Central memory CD4-positive, alpha-beta T cell (primary cell): ENCODE data around the gene KCNJ4.

Source experiments
- DNase-seq: peaks from one replicate; pipeline ENCODE4 v3.0.0; 2022

The KCNJ4 gene

GRCh38 chr22:38429499-38430068 is 25.4 kb downstream of the KCNJ4 start:
- no peak for DNase-seq

- no peak for DNase-seq
Measured at GRCh38 chr22:38428714-38429113, 26.3 kb downstream of the KCNJ4 start.

- no peak for DNase-seq
Measured at GRCh38 chr22:38427940-38428339, 27.1 kb downstream of the KCNJ4 start.

- no peak for DNase-seq
Measured at GRCh38 chr22:38427465-38427864, 27.5 kb downstream of the KCNJ4 start.

GRCh38 chr22:38426628-38427027 is 28.4 kb downstream of the KCNJ4 start:
- DNase-seq = no peak

GRCh38 chr22:38424525-38425080 is 30.4 kb downstream of the KCNJ4 start:
- no peak for DNase-seq

- no peak for DNase-seq
Measured at GRCh38 chr22:38423512-38424503, 31.2 kb downstream of the KCNJ4 start.

GRCh38 chr22:38422611-38423511 is 32.1 kb downstream of the KCNJ4 start:
- DNase-seq = no peak

- DNase-seq = no peak
Measured at GRCh38 chr22:38420734-38421133, 34.3 kb downstream of the KCNJ4 start.

GRCh38 chr22:38419858-38420160 is 35.2 kb downstream of the KCNJ4 start:
- DNase-seq = no peak

- DNase-seq = no peak
Measured at GRCh38 chr22:38419121-38419857, 35.7 kb downstream of the KCNJ4 start.

GRCh38 chr22:38418589-38418988 is 36.4 kb downstream of the KCNJ4 start:
- no peak for DNase-seq

- DNase-seq = no peak
Measured at GRCh38 chr22:38417252-38418060, 37.5 kb downstream of the KCNJ4 start.

- DNase-seq = no peak
Measured at GRCh38 chr22:38416621-38417251, 38.3 kb downstream of the KCNJ4 start.

- DNase-seq = no peak
Measured at GRCh38 chr22:38415561-38416321, 39.3 kb downstream of the KCNJ4 start.

GRCh38 chr22:38415046-38415445 is 40.0 kb downstream of the KCNJ4 start:
- no peak for DNase-seq

GRCh38 chr22:38414009-38414395 is 41.0 kb downstream of the KCNJ4 start:
- no peak for DNase-seq

- no peak for DNase-seq
Measured at GRCh38 chr22:38413085-38414008, 41.7 kb downstream of the KCNJ4 start.
